HepG2 (cell line): ENCODE data around the gene SGPL1.

ENCODE experiments used
- ELF1 ChIP-seq: sonication (generic); formaldehyde crosslinking; IDR thresholded peaks from 2 replicates; pipeline ENCODE4 v1.4.0; 2020; ENCODE audit warnings: missing genetic modification reagents
- EP300 ChIP-seq, 3 experiments: sonication (generic) in 1 of 3; formaldehyde crosslinking in 1 of 3; IDR thresholded peaks; 2 replicates each; pipeline versions ENCODE4 v1.5.1 to v1.6.1; 2011 to 2020; ENCODE audit warnings: low read depth in 2 of 3, low read length in 2 of 3, borderline replicate concordance in 1 of 3, improper control_type of control experiment in 1 of 3, mild to moderate bottlenecking in 1 of 3, missing genetic modification reagents in 1 of 3, moderate library complexity in 1 of 3
- POLR2AphosphoS5 ChIP-seq: IDR thresholded peaks from 2 replicates; pipeline ENCODE4 v1.6.1; 2012; ENCODE audit warnings: low read depth, low read length
- SOX6 ChIP-seq, 2 experiments: fragments of 450-650 bp in 1 of 2; sonication (generic) in 1 of 2; formaldehyde crosslinking in 1 of 2; IDR thresholded peaks; 2 replicates each; pipeline versions ENCODE4 v1.4.0 to v1.6.1; 2017 to 2020; ENCODE audit warnings: antibody characterized with exemption in 1 of 2, mild to moderate bottlenecking in 1 of 2, missing genetic modification reagents in 1 of 2
- U2AF1 ChIP-seq: fragments of 200-400 bp; formaldehyde crosslinking; optimal IDR thresholded peaks from 2 replicates; pipeline ENCODE3; 2017; ENCODE audit warnings: mild to moderate bottlenecking, low read depth, low read length
- ZNF225 ChIP-seq: sonication (generic); formaldehyde crosslinking; IDR thresholded peaks from 2 replicates; pipeline ENCODE4 v1.4.0; 2020; ENCODE audit warnings: mild to moderate bottlenecking, missing genetic modification reagents
- ZNF34 ChIP-seq: sonication (generic); formaldehyde crosslinking; IDR thresholded peaks from 2 replicates; pipeline ENCODE4 v1.4.0; 2020; ENCODE audit warnings: mild to moderate bottlenecking, missing genetic modification reagents, borderline replicate concordance
- ZNF431 ChIP-seq: sonication (generic); formaldehyde crosslinking; IDR thresholded peaks from 2 replicates; pipeline ENCODE4 v1.9.0; 2022; ENCODE audit warnings: missing genetic modification reagents, low read depth, mild to moderate bottlenecking, borderline replicate concordance
- TF ChIP-seq, protein P1 (sequence below): sonication (generic); formaldehyde crosslinking; IDR thresholded peaks from 2 replicates; pipeline ENCODE4 v1.5.0; 2020; ENCODE audit warnings: mild to moderate bottlenecking, missing genetic modification reagents, moderate library complexity
- TF ChIP-seq, protein P2 (sequence below): IDR thresholded peaks from 2 replicates; pipeline ENCODE4 v1.6.1; 2012; ENCODE audit warnings: inconsistent platforms

DNA sequence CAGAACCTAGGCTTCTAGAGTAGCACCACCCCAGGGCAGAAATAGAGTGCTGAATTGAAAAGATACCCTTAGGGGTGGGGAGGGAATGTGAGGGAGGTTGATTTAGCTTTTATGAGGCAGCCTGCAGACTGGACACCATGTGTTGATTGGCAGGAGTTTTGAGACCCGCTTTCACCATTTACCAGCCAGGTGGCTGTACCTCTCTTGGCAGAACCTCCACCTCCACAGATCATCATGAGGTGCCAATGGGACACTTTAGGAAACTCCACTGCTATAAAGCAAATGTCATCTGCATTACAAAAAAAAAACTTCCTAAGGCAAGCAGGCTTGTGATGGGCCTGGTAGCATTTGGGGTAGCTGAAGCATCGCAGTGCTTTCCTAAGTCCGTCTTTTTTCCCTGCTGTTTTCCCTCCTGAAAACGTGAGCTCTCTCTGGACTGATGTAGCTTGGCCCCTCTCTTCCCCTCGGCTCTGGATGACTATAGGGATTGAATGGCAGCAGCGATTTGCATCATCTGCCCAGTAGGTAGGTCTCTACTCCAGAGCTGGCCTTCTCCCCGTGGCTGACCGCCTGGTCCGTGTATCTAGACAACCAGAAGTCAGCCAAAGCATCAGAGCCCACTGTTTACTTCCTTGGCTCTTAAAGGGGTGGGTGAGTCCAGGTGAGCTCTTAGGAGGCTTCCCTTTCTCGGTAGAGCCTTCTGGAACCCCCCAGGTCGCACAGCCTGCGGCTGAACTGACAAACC is 71.3 kb downstream of the SGPL1 start:
- TF ChIP-seq POLR2AphosphoS5: no peak
- TF ChIP-seq, protein P1, sequence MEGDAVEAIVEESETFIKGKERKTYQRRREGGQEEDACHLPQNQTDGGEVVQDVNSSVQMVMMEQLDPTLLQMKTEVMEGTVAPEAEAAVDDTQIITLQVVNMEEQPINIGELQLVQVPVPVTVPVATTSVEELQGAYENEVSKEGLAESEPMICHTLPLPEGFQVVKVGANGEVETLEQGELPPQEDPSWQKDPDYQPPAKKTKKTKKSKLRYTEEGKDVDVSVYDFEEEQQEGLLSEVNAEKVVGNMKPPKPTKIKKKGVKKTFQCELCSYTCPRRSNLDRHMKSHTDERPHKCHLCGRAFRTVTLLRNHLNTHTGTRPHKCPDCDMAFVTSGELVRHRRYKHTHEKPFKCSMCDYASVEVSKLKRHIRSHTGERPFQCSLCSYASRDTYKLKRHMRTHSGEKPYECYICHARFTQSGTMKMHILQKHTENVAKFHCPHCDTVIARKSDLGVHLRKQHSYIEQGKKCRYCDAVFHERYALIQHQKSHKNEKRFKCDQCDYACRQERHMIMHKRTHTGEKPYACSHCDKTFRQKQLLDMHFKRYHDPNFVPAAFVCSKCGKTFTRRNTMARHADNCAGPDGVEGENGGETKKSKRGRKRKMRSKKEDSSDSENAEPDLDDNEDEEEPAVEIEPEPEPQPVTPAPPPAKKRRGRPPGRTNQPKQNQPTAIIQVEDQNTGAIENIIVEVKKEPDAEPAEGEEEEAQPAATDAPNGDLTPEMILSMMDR (CRISPR knock-in tag): no peak
- TF ChIP-seq ZNF431: no peak
- no peak for TF ChIP-seq ZNF225 (CRISPR knock-in tag)
- no peak for TF ChIP-seq ELF1
- TF ChIP-seq ZNF34: no peak
- TF ChIP-seq EP300 (IDR thresholded peaks at IDR 0.05; ENCODE audit: low read depth in 2 of 2, low read length in 2 of 2): no peak
- no peak for TF ChIP-seq EP300 (CRISPR knock-in tag; IDR thresholded peaks at IDR 0.05; ENCODE audit: borderline replicate concordance)
- no peak for TF ChIP-seq U2AF1
- TF ChIP-seq, protein P2, sequence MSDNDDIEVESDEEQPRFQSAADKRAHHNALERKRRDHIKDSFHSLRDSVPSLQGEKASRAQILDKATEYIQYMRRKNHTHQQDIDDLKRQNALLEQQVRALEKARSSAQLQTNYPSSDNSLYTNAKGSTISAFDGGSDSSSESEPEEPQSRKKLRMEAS: no peak
- TF ChIP-seq SOX6 (IDR thresholded peaks at IDR 0.05): no peak
- no peak for TF ChIP-seq SOX6 (CRISPR knock-in tag; IDR thresholded peaks at IDR 0.05)
